CD4-positive, alpha-beta T cell treated with Interferon gamma for 1 hour (primary cell): ENCODE results near the gene SDHA.
"Not testable (repeated sequence)": the region's sequence is repeated elsewhere in the genome, so short reads cannot be mapped to it uniquely, and the experiment has no call there.

Source experiments
- DNase-seq: peaks from one replicate; pipeline ENCODE4 v3.0.0-alpha.2; 2020

The SDHA gene

DNA sequence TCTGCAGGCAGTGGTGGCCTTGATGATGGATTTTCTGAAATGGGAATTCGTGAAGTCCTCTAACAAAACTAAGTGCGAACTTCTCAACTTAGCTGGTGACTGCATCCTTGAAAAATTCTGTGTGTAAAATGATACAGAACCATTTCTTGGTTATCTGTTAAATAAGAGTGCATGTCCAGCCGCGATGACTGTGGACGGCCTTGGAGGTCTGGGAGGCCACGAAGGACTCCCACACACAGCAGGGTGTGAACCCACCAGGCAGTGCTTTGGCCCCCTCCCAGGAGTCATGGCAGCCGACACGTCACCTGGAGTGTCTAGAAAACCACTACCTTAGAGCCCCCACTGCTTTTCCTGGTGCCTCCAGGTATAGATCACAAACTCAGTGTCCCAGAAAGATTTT, 85.6 kb downstream of the SDHA start:
- DNase-seq = not testable (repeated sequence)

DNA sequence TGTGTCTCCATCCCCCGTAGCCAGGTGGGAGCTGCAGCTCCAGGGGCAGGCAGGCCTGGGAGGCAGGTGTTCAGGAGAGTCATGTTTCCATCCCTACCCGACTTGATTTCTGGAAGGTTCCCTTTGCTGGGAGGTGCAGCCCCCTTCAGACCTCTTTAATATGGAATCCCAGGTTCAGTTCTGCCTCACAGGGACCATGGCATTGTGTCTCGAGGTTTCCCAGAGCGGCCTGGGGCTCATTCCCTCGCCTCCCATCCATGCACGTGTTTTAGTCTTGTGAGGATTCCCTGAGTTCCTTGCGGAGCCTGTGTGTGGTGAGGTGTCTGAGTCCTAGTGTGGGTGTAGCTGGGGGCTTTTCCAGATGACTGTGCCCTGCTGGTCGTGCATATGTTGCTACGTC, 86.9 kb downstream of the SDHA start:
- no peak for DNase-seq

DNA sequence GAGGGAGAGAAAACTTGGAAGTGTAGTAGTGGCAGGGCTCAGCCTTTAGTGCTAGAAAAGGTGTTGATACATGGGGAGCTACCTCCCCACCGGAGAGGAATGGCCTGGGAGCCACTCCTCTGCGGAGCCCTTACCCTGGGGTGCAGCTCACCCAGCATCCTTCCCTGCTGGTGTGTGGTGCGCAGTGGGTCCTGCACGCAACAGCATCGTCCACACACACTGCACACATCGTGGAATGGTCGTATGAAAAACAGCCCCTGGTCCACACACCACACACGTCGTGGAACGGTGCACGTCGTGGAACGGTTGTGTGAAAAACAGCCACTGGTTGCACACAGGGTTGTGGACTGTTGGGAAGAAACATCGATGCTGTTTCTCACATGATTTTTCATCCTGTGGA, 87.3 kb downstream of the SDHA start:
- DNase-seq = no peak

- no peak for DNase-seq
Measured at GRCh38 chr5:306011-306805, 88.1 kb downstream of the SDHA start.
